Neural cell (in vitro differentiated cells): ENCODE data around the gene CHN1.

Experiments
- CTCF ChIP-seq: fragments of 450-650 bp; IDR thresholded peaks from 2 replicates; pipeline ENCODE4 v1.5.1; 2014; ENCODE audit warnings: antibody characterized with exemption, mild to moderate bottlenecking, moderate library complexity; ENCODE audit not compliant: poor library complexity, severe bottlenecking
- POLR2AphosphoS5 ChIP-seq: IDR thresholded peaks from 2 replicates; pipeline ENCODE4 v1.6.1; 2012
- RAD21 ChIP-seq: fragments of 450-650 bp; conservative IDR thresholded peaks from 2 replicates; pipeline ENCODE4 v1.6.1; 2014; ENCODE audit warnings: antibody characterized with exemption, mild to moderate bottlenecking, moderate library complexity
- SMC3 ChIP-seq: fragments of 450-650 bp; conservative IDR thresholded peaks from 2 replicates; pipeline ENCODE4 v1.6.1; 2014; ENCODE audit warnings: antibody characterized with exemption, mild to moderate bottlenecking, moderate library complexity; ENCODE audit not compliant: poor library complexity
- TAF1 ChIP-seq: IDR thresholded peaks from 2 replicates; pipeline ENCODE4 v1.6.1; 2012; ENCODE audit warnings: low read depth

- TF ChIP-seq POLR2AphosphoS5 (no peak), CTCF (no peak), TAF1 (no peak), SMC3 (no peak), RAD21 (no peak)
These were observed 168.2 kb downstream of the CHN1 start for GRCh38 chr2:174836995-174837390.
